Upper lobe of left lung (tissue), 6 donors: ENCODE results near the gene ST3GAL2. TPM values are rescaled to one million over a fixed set of nuclear protein-coding genes. Genes with fewer than 3 reads are reported as not detected.

Source experiments
- ATAC-seq, 2 donors: fragments of 200-7000 bp; cut with Tn5 transposase; one replicate each; pipeline ENCODE4 v1.9.1; 2022; ENCODE audit warnings: mild to moderate bottlenecking in 2 of 2, moderate library complexity in 2 of 2; ENCODE audit not compliant: low FRiP score in 2 of 2
- DNase-seq, 2 donors: peaks; one replicate each; pipeline ENCODE4 v3.0.0-alpha.2; 2019 to 2020
- H3K27ac ChIP-seq, 4 donors: fragments of 200-600 bp; sonication (generic); one replicate each; pipeline ENCODE4 v1.5.1; 2016 to 2019
- H3K27me3 ChIP-seq, 4 donors: fragments of 200-600 bp; sonication (generic); one replicate each; pipeline ENCODE4 v1.5.1; 2017 to 2019
- H3K36me3 ChIP-seq, 4 donors: fragments of 200-600 bp; sonication (generic); one replicate each; pipeline ENCODE4 v1.5.1; 2016 to 2019
- H3K4me1 ChIP-seq, 4 donors: fragments of 200-600 bp; sonication (generic); one replicate each; pipeline ENCODE4 v1.5.1; 2018 to 2019
- H3K4me3 ChIP-seq, 4 donors: fragments of 200-600 bp; sonication (generic); one replicate each; pipeline ENCODE4 v1.5.1; 2017 to 2019; ENCODE audit warnings: mild to moderate bottlenecking in 2 of 4, moderate library complexity in 1 of 4
- H3K9me3 ChIP-seq, 4 donors: fragments of 200-600 bp; sonication (generic); one replicate each; pipeline ENCODE4 v1.5.1; 2018 to 2019
- EP300 ChIP-seq, 4 donors: sonication (generic); formaldehyde crosslinking; IDR thresholded peaks; one replicate each; pipeline ENCODE4 v1.5.1; 2017; ENCODE audit warnings: antibody characterized with exemption in 4 of 4, control low read depth in 2 of 4
- POLR2A ChIP-seq, 4 donors: fragments of 450-650 bp; IDR thresholded peaks; one replicate each; pipeline ENCODE4 v1.5.1; 2016 to 2017; ENCODE audit warnings: antibody characterized with exemption in 4 of 4, mild to moderate bottlenecking in 2 of 4
- POLR2AphosphoS5 ChIP-seq, 2 donors: sonication (generic); formaldehyde crosslinking; IDR thresholded peaks; one replicate each; pipeline ENCODE4 v1.5.1; 2017; ENCODE audit warnings: antibody characterized with exemption in 2 of 2
- WGBS, 2 donors: methylation state at CpG; one replicate each; pipeline ENCODE4 v1.1.5; 2017 to 2018; 5-methylcytosine and 5-hydroxymethylcytosine counted together
- total RNA-seq, 6 donors: library from RNA; depleted of rRNA in 4 of 6; stranded (reverse); fragments of >200 nt in 4 of 6; gene quantifications; one replicate each; pipeline versions ENCODE4 v1.1.0 to v1.2.1, GENCODE V29; 2016 to 2021
- TF ChIP-seq, protein P1 (sequence below), 6 experiments: fragments of 450-650 bp in 4 of 6; fragments of 200-600 bp in 2 of 6; sonication (generic) in 2 of 6; IDR thresholded peaks; one replicate each; pipeline ENCODE4 v1.5.1; 2016 to 2019; ENCODE audit warnings: antibody characterized with exemption in 6 of 6
- donor health status: DM: no; HTN: no; CAD: no; lungs with moderate emphysema.
- donor health status: DM: no; HTN: yes; CAD: no; lungs with severe emphysema.

The ST3GAL2 gene
- total RNA-seq, 6 donors from 2014 or later, result 12.5 to 50.3 (median 26.1) TPM

DNA sequence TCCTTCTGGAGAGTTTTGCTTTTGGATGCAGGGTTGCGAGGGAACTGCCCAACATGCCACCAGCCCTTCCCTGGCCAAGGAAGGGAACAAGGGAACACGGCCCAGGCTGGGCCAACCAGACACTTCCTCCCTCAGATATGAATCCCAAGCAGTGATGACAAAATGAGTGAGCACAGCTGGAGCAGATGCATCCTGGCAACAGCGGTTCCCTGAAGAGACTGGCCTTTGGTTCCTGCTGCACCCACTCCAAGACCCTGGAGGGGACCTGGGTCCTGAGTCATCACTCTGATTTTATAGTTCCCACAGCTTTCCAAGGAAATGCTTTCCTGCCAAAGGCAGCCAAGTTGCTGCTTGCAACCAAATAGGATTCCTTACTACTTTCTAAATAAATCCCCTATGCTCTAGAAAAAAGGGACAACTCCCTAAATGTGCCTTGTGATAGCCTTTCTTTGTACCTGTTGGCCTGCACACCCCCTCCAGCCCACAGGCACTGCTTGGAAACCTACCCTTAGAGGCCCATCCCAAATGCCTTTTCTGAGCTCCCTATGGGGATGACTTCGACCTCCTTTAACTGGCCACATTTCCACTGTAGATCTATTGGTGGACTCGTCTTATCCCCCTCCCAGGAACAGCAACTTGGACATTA, 5.3 kb downstream of the ST3GAL2 start:
- ATAC-seq (peak; percentile 2 to 59), DNase-seq (peak in 1 of 2 donors; percentile 52)
- no peaks in the 10 kb centered on the region for H3K27me3 ChIP-seq
- no peaks in the 10 kb centered on the region for H3K9me3 ChIP-seq
- peak overlapping the region; percentile 49 to 94 (median 63) for H3K27ac ChIP-seq
- peaks cover 70 to 84% (median 77%) of the 10 kb centered on the region in 4 donors for H3K4me1 ChIP-seq
- peak; percentile 41 to 49 for TF ChIP-seq POLR2AphosphoS5 (IDR thresholded peaks at IDR 0.05)
- TF ChIP-seq EP300 (IDR thresholded peaks at IDR 0.05), result no peak
- TF ChIP-seq POLR2A (IDR thresholded peaks at IDR 0.05), result no peak
- TF ChIP-seq, protein P1, sequence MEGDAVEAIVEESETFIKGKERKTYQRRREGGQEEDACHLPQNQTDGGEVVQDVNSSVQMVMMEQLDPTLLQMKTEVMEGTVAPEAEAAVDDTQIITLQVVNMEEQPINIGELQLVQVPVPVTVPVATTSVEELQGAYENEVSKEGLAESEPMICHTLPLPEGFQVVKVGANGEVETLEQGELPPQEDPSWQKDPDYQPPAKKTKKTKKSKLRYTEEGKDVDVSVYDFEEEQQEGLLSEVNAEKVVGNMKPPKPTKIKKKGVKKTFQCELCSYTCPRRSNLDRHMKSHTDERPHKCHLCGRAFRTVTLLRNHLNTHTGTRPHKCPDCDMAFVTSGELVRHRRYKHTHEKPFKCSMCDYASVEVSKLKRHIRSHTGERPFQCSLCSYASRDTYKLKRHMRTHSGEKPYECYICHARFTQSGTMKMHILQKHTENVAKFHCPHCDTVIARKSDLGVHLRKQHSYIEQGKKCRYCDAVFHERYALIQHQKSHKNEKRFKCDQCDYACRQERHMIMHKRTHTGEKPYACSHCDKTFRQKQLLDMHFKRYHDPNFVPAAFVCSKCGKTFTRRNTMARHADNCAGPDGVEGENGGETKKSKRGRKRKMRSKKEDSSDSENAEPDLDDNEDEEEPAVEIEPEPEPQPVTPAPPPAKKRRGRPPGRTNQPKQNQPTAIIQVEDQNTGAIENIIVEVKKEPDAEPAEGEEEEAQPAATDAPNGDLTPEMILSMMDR (IDR thresholded peaks at IDR 0.05), result no peak
- H3K4me3 ChIP-seq, result no peak overlapping the region
- 56 to 64% methylated on average over 5 of the region's 5 CpGs for WGBS, 2 donors
- peaks cover 0 to 4% (median 0%) of the 10 kb centered on the region in 4 donors for H3K36me3 ChIP-seq

- H3K4me1 ChIP-seq, result peaks cover 71 to 85% (median 82%) of the 10 kb centered on the region in 4 donors
- no peak overlapping the region for H3K4me3 ChIP-seq
- peaks cover 0 to 4% (median 0%) of the 10 kb centered on the region in 4 donors for H3K36me3 ChIP-seq
- peak overlapping the region; percentile 49 to 94 (median 63) for H3K27ac ChIP-seq
- no peaks in the 10 kb centered on the region for H3K9me3 ChIP-seq
- H3K27me3 ChIP-seq, result no peaks in the 10 kb centered on the region
- no peak for TF ChIP-seq EP300 (IDR thresholded peaks at IDR 0.05)
- no peak for TF ChIP-seq POLR2AphosphoS5 (IDR thresholded peaks at IDR 0.05)
- TF ChIP-seq POLR2A (IDR thresholded peaks at IDR 0.05), result no peak
- TF ChIP-seq, protein P1 (IDR thresholded peaks at IDR 0.05), result no peak
- WGBS, 2 donors, result 26 to 40% methylated on average over 11 of the region's 12 CpGs
- ATAC-seq (no peak), DNase-seq (peak; percentile 55 to 72)
Observed at GRCh38 chr16:70432723-70433457, 6.0 kb downstream of the ST3GAL2 start.

DNA sequence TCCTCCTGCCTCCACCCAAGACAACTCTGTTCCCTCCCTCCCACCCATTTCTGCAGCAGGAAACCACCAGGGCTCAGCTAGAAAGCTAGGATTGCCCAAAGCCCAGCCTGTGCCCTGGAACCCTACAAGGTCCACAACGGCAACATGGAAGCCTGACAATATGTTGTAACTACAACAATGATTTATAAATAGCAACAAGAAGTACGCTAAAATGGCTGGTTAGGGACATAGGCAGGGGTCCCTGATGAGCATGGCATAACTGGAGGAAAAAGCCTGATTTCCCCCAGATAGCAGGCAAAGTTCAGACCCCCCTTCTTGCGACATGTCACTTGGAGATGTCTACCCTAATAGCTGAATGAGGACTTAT, 6.6 kb downstream of the ST3GAL2 start:
- Histone ChIP-seq H3K27ac (peak overlapping the region in 3 of 4 donors; percentile 55 to 94 (median 71)), H3K4me3 (no peak overlapping the region), H3K36me3 (peaks cover 0 to 4% (median 0%) of the 10 kb centered on the region in 4 donors), H3K9me3 (no peaks in the 10 kb centered on the region), H3K27me3 (no peaks in the 10 kb centered on the region), H3K4me1 (peaks cover 71 to 85% (median 84%) of the 10 kb centered on the region in 4 donors)
- TF ChIP-seq POLR2A (IDR thresholded peaks at IDR 0.05) (no peak), POLR2AphosphoS5 (IDR thresholded peaks at IDR 0.05) (no peak), EP300 (IDR thresholded peaks at IDR 0.05) (no peak)
- TF ChIP-seq, protein P1 (IDR thresholded peaks at IDR 0.05), result no peak
- WGBS, 2 donors, result 26 to 31% methylated on average over 3 of the region's 3 CpGs
- DNase-seq, result no peak
- ATAC-seq, result no peak

- no peak for TF ChIP-seq EP300 (IDR thresholded peaks at IDR 0.05)
- TF ChIP-seq POLR2AphosphoS5 (IDR thresholded peaks at IDR 0.05), result no peak
- TF ChIP-seq POLR2A (IDR thresholded peaks at IDR 0.05), result no peak
- TF ChIP-seq, protein P1 (IDR thresholded peaks at IDR 0.05), result no peak
- peak in 1 of 2 donors; percentile 64 for DNase-seq
- Histone ChIP-seq H3K36me3 (peaks cover 0 to 4% (median 0%) of the 10 kb centered on the region in 4 donors), H3K4me3 (no peak overlapping the region), H3K27me3 (no peaks in the 10 kb centered on the region), H3K4me1 (peaks cover 74 to 81% (median 76%) of the 10 kb centered on the region in 4 donors), H3K27ac (peak overlapping the region; percentile 81 to 94 (median 86)), H3K9me3 (no peaks in the 10 kb centered on the region)
- 37 to 44% methylated on average over 11 of the region's 11 CpGs for WGBS, 2 donors
- peak in 1 of 2 donors; percentile 29 for ATAC-seq
Observed at GRCh38 chr16:70430667-70431536, 8.0 kb downstream of the ST3GAL2 start.
